ENCODE data around the gene TM9SF4. TPM values are rescaled to one million over a fixed set of nuclear protein-coding genes. Genes with fewer than 3 reads are reported as not detected.

The TM9SF4 gene
- total RNA-seq, 4 donors from 2014 or later: 35.5 to 44.8 (median 42.6) TPM

DNA sequence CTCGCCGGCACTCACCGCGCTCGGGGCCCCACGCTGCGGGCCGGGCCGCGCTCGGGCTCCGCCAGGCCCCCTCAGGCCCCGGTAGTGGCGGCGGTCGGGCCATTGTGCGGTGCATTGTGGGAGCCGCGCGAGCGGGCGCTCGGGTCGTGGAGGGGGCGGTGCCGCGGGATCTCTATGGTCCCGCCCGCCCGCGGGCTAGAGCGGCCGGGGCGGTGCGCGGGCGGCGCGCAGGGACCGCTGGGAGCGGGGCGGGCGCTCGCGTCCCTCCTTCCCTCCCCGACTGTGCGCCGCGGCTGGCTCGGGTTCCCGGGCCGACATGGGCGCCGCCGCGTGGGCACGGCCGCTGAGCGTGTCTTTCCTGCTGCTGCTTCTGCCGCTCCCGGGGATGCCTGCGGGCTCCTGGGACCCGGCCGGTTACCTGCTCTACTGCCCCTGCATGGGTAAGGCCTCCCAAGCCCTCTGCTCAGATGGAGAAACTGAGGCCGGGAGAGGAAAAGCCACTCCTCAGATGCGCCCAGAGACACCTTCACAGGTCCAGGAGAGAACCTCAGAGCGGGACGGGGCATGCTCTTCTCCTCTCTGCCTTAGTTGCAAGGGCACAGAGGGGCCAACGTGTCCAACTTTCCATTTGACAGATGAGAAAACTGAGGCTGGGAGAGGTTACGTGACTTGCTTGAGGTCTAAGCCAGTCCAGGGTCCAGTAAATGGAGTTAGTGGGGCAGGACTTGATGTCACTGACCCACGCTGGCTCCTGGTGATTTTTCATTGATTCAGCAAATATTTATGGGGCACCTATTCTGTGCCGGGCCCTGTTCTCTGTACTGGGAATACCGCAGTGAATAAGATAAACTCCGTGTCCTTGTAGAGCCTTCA is 98.3 kb downstream of the TM9SF4 start, which contains the start of the genes PLAGL2 and POFUT1:
PLAGL2 (minus strand) TSS at position 118 of the 873 bp plus-strand sequence. CDS start 5,565 bp downstream, outside the sequence.
POFUT1 (plus strand) TSS at position 255 of the 873 bp plus-strand sequence; CDS start at position 317, 62 bp downstream.
- peak in 1 of 5 experiments; percentile 18 for TF ChIP-seq CTCF (IDR thresholded peaks at IDR 0.05)
- TF ChIP-seq EP300 (IDR thresholded peaks at IDR 0.05; ENCODE audit: low read depth): no peak
- TF ChIP-seq POLR2AphosphoS5 (IDR thresholded peaks at IDR 0.05): peak; percentile 70 to 83 (median 83)
- peak; percentile 72 for TF ChIP-seq POLR2A (IDR thresholded peaks at IDR 0.05)
- H3K9me3 ChIP-seq: no peaks in the 10 kb centered on the region
- DNase-seq: peak; percentile 93
- peak within 1 kb of the TSS; percentile 77 to 100 (median 91) for H3K4me3 ChIP-seq
- intact Hi-C loops (cut with DNase I; ENCODE audit: low total_unique reads) (no loop called here), in situ Hi-C loops (cut with MboI; ENCODE audit: low pct_ligation_motif_present in 1 of 4, low pct_unique_long_range_greater_than_20kb in 1 of 4, low sequenced_read_pairs in 3 of 4) (no loop called here)
- peaks cover 38 to 63% (median 54%) of the 10 kb centered on the region in 4 donors for H3K4me1 ChIP-seq
- H3K27me3 ChIP-seq: no peaks in the 10 kb centered on the region
- peaks cover 0 to 10% (median 0%) of the 10 kb centered on the region in 4 donors for H3K36me3 ChIP-seq
- peak within 1 kb of the TSS; percentile 83 to 96 (median 92) for H3K27ac ChIP-seq
- 1% methylated on average over 57 of the region's 74 CpGs; no CpG with 5 or more reads in 1 of the 2 donors for WGBS, 2 donors (ENCODE audit: low coverage in 1 of 2)

DNA sequence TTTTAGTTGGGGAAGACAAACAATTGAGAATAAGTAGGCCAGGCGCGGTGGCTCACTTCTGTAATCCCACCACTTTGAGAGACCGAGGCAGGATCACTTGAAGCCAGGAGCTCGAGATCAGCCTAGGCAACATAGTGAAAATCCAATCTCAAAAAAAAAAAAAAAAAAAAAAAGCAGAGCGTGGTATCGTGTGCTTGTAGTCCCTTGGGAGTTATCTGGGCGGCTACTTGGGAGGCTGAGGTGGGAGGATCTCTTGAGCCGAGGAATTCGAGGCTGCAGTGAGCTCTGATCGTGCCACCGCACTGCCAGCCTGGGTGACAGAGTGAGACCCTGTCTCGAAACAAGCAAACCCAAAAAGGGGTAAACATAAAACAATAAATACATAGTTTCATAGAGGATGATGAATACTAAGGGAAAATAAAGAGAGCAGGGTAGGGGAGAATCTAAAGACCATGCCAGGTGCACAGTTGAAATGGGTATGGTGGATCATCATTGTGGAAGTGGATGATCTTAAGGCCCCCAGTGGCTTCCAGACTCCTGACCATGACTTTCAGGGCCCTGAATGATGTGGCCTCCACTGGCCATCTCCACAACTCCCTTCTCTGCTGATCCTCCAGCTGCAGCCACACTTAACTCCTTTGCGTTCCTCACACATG is 99.1 kb downstream of the TM9SF4 start:
- intact Hi-C loops (cut with DNase I; ENCODE audit: low total_unique reads): no loop called here
- peak overlapping the region; percentile 77 to 100 (median 91) for H3K4me3 ChIP-seq
- peaks cover 31 to 59% (median 49%) of the 10 kb centered on the region in 4 donors for H3K4me1 ChIP-seq
- H3K27ac ChIP-seq: peak overlapping the region; percentile 83 to 96 (median 92)
- DNase-seq: no peak
- in situ Hi-C loops (cut with MboI; ENCODE audit: low pct_ligation_motif_present in 1 of 4, low pct_unique_long_range_greater_than_20kb in 1 of 4, low sequenced_read_pairs in 3 of 4): no loop called here
- 52 to 77% methylated on average over 4 to 13 of the region's 13 CpGs for WGBS, 2 donors (ENCODE audit: low coverage in 1 of 2)
- H3K36me3 ChIP-seq: peaks cover 0 to 10% (median 0%) of the 10 kb centered on the region in 4 donors
- no peaks in the 10 kb centered on the region for H3K27me3 ChIP-seq
- TF ChIP-seq POLR2A (IDR thresholded peaks at IDR 0.05): no peak
- no peak for TF ChIP-seq CTCF (IDR thresholded peaks at IDR 0.05)
- TF ChIP-seq EP300 (IDR thresholded peaks at IDR 0.05; ENCODE audit: low read depth): no peak
- TF ChIP-seq POLR2AphosphoS5 (IDR thresholded peaks at IDR 0.05): no peak
- H3K9me3 ChIP-seq: no peaks in the 10 kb centered on the region

DNA sequence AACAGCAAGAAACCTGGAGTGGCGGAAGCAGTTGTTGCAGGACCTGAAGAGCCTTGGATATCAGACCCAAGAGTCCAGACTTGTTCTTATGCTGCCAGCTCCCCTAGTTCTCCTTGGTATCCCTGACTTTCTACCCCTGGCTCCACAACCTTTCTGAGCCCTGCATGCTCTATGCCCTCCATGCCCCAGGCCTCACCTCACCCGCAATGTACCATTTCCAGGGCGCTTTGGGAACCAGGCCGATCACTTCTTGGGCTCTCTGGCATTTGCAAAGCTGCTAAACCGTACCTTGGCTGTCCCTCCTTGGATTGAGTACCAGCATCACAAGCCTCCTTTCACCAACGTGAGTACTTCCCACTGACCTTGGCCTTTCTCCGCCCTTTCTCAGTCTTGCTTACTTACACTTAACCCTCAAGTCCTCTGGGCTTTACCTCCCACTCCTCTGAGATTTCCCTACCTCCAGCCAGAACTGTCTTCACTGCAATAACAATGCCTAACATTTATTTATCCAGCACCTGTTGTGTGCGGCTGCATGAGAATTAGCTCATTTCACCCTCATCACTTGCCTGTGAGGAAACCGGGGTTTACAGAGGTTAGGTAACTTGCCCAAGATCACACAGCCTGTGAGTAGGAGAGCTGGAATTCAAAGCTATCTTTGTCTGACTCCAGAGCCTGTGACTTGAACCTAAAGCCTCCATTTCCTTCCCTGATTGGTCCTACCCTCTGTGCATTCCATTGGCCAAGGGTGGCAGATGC is 100.5 kb downstream of the TM9SF4 start:
- TF ChIP-seq POLR2AphosphoS5 (IDR thresholded peaks at IDR 0.05) (no peak), POLR2A (IDR thresholded peaks at IDR 0.05) (no peak), CTCF (IDR thresholded peaks at IDR 0.05) (no peak)
- no peak overlapping the region for H3K4me3 ChIP-seq

More for the DNA sequence above, 100.5 kb downstream of the TM9SF4 start:
- in situ Hi-C loops (cut with MboI; ENCODE audit: low pct_ligation_motif_present in 1 of 4, low pct_unique_long_range_greater_than_20kb in 1 of 4, low sequenced_read_pairs in 3 of 4) (no loop called here), intact Hi-C loops (cut with DNase I; ENCODE audit: low total_unique reads) (no loop called here)
- Histone ChIP-seq H3K36me3 (peaks cover 0 to 10% (median 0%) of the 10 kb centered on the region in 4 donors), H3K9me3 (no peaks in the 10 kb centered on the region), H3K27ac (peak overlapping the region in 1 of 4 donors; percentile 7), H3K27me3 (no peaks in the 10 kb centered on the region), H3K4me1 (peaks cover 17 to 52% (median 35%) of the 10 kb centered on the region in 4 donors)
- WGBS, 2 donors (ENCODE audit: low coverage in 1 of 2): 77 to 78% methylated on average over 8 to 9 of the region's 9 CpGs
- no peak for DNase-seq

All from transverse colon (tissue), 4 donors.